ENCODE measurements around the gene CRHR1.

GRCh38 chr17:45756266-45756991 is 27.7 kb upstream of the CRHR1 start:
- TF ChIP-seq POLR2A (IDR thresholded peaks at IDR 0.05; ENCODE audit: low read depth, low read length) = no peak
- no peak for TF ChIP-seq POLR2AphosphoS5 (IDR thresholded peaks at IDR 0.05; ENCODE audit: low read depth, low read length)

Measured in GM12892 (cell line).